Natural killer cell (primary cell): ENCODE results near the gene NUBP2. TPM values are rescaled to one million over a fixed set of nuclear protein-coding genes. Genes with fewer than 3 reads are reported as not detected.
A peak's percentile ranks its signal among the peaks of the same experiment; 100 is the strongest.

Experiments
- ATAC-seq, 3 donors: fragments of 150-1000 bp in 2 of 3; fragments of 200-7000 bp in 1 of 3; cut with Tn5 transposase; 1 replicate in 1 of 3; 2 replicates in 2 of 3; pipeline ENCODE4 v1.10.0; 2021; ENCODE audit warnings: mild to moderate bottlenecking in 2 of 3, moderate library complexity in 2 of 3
- DNase-seq, 2 donors: peaks; one replicate each; pipeline versions ENCODE4 v3.0.0 to v3.0.0-alpha.2; 2013 to 2021; ENCODE audit warnings: mixed read lengths in 1 of 2
- H3K27ac ChIP-seq: one replicate; pipeline ENCODE4 v1.5.1; 2013; ENCODE audit warnings: mild to moderate bottlenecking, low read length
- H3K27me3 ChIP-seq: one replicate; pipeline ENCODE4 v1.6.1; 2013; ENCODE audit warnings: low read length; ENCODE audit not compliant: control insufficient read depth, insufficient read depth
- H3K36me3 ChIP-seq: one replicate; pipeline ENCODE4 v1.6.1; 2013; ENCODE audit warnings: low read length; ENCODE audit not compliant: control insufficient read depth, insufficient read depth
- H3K4me1 ChIP-seq: one replicate; pipeline ENCODE4 v1.6.1; 2013; ENCODE audit warnings: low read length; ENCODE audit not compliant: control insufficient read depth, insufficient read depth
- H3K4me3 ChIP-seq: one replicate; pipeline ENCODE4 v1.5.1; 2013; ENCODE audit warnings: low read length
- H3K9me3 ChIP-seq: one replicate; pipeline ENCODE4 v1.6.1; 2013; ENCODE audit warnings: low read length; ENCODE audit not compliant: control insufficient read depth, insufficient read depth
- H3K27ac Mint-ChIP-seq, 2 donors: one replicate each; pipeline ENCODE4 v1.8.0; 2022; ENCODE audit warnings: mild to moderate bottlenecking in 2 of 2, mixed read lengths in 2 of 2, moderate library complexity in 1 of 2
- H3K27me3 Mint-ChIP-seq, 2 donors: one replicate each; pipeline ENCODE4 v1.8.0; 2022; ENCODE audit warnings: low read depth in 2 of 2, mixed read lengths in 2 of 2
- H3K36me3 Mint-ChIP-seq: one replicate; pipeline ENCODE4 v1.8.0; 2022; ENCODE audit warnings: mixed read lengths
- H3K4me1 Mint-ChIP-seq, 2 donors: one replicate each; pipeline ENCODE4 v1.8.0; 2022; ENCODE audit warnings: mixed read lengths in 2 of 2
- H3K4me3 Mint-ChIP-seq: one replicate; pipeline ENCODE4 v1.8.0; 2022; ENCODE audit warnings: mild to moderate bottlenecking, moderate library complexity, mixed read lengths
- H3K9me3 Mint-ChIP-seq, 2 donors: one replicate each; pipeline ENCODE4 v1.8.0; 2022; ENCODE audit warnings: mixed read lengths in 2 of 2
- WGBS: methylation state at CpG from one replicate; pipeline ENCODE4 v1.1.7; 2013; ENCODE audit warnings: missing lambda C conversion rate; ENCODE audit not compliant: insufficient coverage; 5-methylcytosine and 5-hydroxymethylcytosine counted together
- intact Hi-C: fragments of 100-400 bp; cut with micrococcal nuclease; formaldehyde crosslinking; loops from one replicate; pipeline ENCODE4 v1.14.2; 2022
- total RNA-seq, 4 donors: library from RNA; stranded (reverse); fragments of 120-200 nt in 1 of 4; gene quantifications; one replicate each; pipeline versions ENCODE4 v1.2.3 to v1.2.4, GENCODE V29; 2013 to 2022
- TF ChIP-seq, protein P1 (sequence below): fragments of 200-600 bp; IDR thresholded peaks from one replicate; pipeline ENCODE4 v1.8.0; 2022; ENCODE audit warnings: antibody characterized with exemption

Gene NUBP2
- total RNA-seq, 3 donors from 2014 or later (not counting 1 experiment from before 2014, with no cell fraction given) = 39.5 to 51.9 (median 49.4) TPM

DNA sequence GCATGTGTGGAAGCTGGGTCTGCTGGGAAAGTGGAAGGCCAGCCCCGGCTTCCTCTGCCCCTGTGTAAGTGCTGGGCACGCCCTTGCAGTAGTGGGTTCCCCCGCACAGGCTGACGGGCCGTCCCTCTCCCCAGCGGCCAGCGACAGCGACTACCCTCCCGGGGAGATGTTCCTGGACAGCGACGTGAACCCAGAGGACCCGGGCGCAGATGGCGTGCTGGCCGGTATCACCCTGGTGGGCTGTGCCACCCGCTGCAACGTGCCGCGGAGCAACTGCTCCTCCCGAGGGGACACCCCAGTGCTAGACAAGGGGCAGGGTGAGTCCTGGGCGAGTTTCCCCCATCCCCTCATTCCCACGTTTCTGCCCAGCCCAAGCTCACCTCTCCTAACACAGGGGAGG, 16.9 kb upstream of the NUBP2 start:
- no peaks in the 10 kb centered on the region for H3K9me3 ChIP-seq
- 88% methylated on average over 22 of the region's 22 CpGs for WGBS
- Mint-ChIP-seq H3K4me1 (peaks cover 0 to 8% of the 10 kb centered on the region in 2 donors), H3K36me3 (peaks cover 7% of the 10 kb centered on the region), H3K9me3 (no peaks in the 10 kb centered on the region), H3K27me3 (no peaks in the 10 kb centered on the region), H3K4me3 (no peak overlapping the region), H3K27ac (peak overlapping the region in 1 of 2 donors; percentile 36)
- ATAC-seq (no peak), DNase-seq (no peak)
- H3K27me3 ChIP-seq = no peaks in the 10 kb centered on the region
- peaks cover 19% of the 10 kb centered on the region for H3K4me1 ChIP-seq
- intact Hi-C loops = no loop called here
- H3K4me3 ChIP-seq = no peak overlapping the region
- H3K27ac ChIP-seq = no peak overlapping the region
- H3K36me3 ChIP-seq = peaks cover 55% of the 10 kb centered on the region
- TF ChIP-seq, protein P1, sequence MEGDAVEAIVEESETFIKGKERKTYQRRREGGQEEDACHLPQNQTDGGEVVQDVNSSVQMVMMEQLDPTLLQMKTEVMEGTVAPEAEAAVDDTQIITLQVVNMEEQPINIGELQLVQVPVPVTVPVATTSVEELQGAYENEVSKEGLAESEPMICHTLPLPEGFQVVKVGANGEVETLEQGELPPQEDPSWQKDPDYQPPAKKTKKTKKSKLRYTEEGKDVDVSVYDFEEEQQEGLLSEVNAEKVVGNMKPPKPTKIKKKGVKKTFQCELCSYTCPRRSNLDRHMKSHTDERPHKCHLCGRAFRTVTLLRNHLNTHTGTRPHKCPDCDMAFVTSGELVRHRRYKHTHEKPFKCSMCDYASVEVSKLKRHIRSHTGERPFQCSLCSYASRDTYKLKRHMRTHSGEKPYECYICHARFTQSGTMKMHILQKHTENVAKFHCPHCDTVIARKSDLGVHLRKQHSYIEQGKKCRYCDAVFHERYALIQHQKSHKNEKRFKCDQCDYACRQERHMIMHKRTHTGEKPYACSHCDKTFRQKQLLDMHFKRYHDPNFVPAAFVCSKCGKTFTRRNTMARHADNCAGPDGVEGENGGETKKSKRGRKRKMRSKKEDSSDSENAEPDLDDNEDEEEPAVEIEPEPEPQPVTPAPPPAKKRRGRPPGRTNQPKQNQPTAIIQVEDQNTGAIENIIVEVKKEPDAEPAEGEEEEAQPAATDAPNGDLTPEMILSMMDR = no peak

DNA sequence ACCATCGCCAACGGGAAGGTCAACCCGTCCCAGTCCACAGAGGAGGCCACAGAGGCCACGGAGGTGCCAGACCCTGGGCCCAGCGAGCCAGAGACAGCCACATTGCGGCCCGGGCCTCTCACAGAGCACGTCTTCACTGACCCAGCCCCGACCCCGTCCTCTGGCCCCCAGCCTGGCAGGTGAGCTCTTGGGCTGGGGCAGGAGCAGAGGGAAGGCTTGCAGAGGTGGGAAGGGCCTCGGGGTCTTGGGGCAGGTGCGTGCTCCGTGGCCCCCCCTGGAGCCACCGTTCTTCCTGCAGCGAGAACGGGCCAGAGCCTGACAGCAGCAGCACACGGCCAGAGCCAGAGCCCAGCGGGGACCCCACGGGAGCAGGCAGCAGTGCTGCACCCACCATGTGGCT, 16.5 kb upstream of the NUBP2 start:
- Mint-ChIP-seq H3K36me3 (peaks cover 3% of the 10 kb centered on the region), H3K4me1 (peaks cover 0 to 8% of the 10 kb centered on the region in 2 donors), H3K27me3 (no peaks in the 10 kb centered on the region), H3K4me3 (no peak overlapping the region), H3K9me3 (no peaks in the 10 kb centered on the region), H3K27ac (peak overlapping the region in 1 of 2 donors; percentile 36)
- H3K4me1 ChIP-seq = peaks cover 20% of the 10 kb centered on the region
- H3K9me3 ChIP-seq = no peaks in the 10 kb centered on the region
- DNase-seq = no peak
- intact Hi-C loops = no loop called here
- peaks cover 53% of the 10 kb centered on the region for H3K36me3 ChIP-seq
- H3K4me3 ChIP-seq = no peak overlapping the region
- TF ChIP-seq, protein P1 = no peak
- no peak for ATAC-seq
- H3K27ac ChIP-seq = no peak overlapping the region
- H3K27me3 ChIP-seq = no peaks in the 10 kb centered on the region
- 94% methylated on average over 19 of the region's 19 CpGs for WGBS

DNA sequence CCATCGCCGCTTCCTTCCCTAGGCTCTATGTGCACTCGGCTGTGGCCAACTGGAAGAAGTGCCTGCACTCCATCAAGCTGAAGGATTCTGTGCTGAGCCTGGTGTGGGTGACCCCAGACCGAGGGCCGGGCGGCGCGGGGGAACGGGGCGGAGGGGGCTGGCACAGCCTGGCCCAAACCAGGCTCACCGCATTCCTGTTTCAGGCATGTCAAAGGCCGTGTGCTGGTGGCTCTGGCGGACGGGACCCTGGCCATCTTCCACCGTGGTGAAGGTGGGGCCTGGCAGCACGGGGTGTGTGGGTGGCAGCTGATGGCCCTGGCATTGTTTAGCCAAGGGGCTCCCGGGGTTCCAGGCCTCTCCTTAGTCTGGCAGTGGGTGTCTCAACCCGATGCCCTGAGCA, 16.1 kb upstream of the NUBP2 start:
- intact Hi-C loops = no loop called here
- Histone ChIP-seq H3K4me3 (no peak overlapping the region), H3K27ac (no peak overlapping the region), H3K4me1 (peaks cover 20% of the 10 kb centered on the region), H3K27me3 (no peaks in the 10 kb centered on the region), H3K36me3 (peaks cover 53% of the 10 kb centered on the region), H3K9me3 (no peaks in the 10 kb centered on the region)
- TF ChIP-seq, protein P1 = no peak
- Mint-ChIP-seq H3K9me3 (no peaks in the 10 kb centered on the region), H3K27me3 (no peaks in the 10 kb centered on the region), H3K4me1 (peaks cover 2 to 10% of the 10 kb centered on the region in 2 donors), H3K4me3 (no peak overlapping the region), H3K36me3 (no peaks in the 10 kb centered on the region), H3K27ac (no peak overlapping the region)
- no peak for ATAC-seq
- WGBS = 96% methylated on average over 18 of the region's 18 CpGs
- DNase-seq = no peak
